ENCODE data around the gene RPS6KA2. TPM values are rescaled to one million over a fixed set of nuclear protein-coding genes. Genes with fewer than 3 reads are reported as not detected.

The RPS6KA2 gene
- total RNA-seq, 2 donors from 2014 or later, result 7.8 to 13.6 TPM

DNA sequence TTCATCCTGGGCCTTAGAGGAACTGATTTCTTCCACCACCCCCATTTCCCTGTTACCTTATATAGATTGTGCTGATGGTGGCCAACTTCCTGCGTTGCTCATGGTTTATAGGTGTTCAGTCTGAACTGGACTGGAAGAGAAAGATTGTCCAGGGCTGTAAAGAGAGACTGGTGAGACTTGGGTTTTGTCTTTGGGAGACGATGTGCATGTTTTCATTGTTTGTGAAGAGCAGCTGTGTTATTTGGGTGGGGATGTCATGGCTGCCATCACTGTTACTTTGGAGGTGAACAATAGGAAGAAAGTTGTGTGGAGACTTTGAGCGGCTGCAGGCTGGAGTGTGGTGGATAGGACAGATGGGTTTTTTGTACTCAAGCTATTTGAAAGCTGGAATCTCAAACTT lies 228.7 kb downstream of the RPS6KA2 start:
- no peak for DNase-seq
- Histone ChIP-seq H3K27ac (no peak overlapping the region), H3K9ac (ENCODE audit: low read depth in 2 of 2, low read length in 2 of 2) (no peak overlapping the region), H3K4me3 (no peak overlapping the region), H3K27me3 (no peaks in the 10 kb centered on the region), H3K4me1 (no peaks in the 10 kb centered on the region), H3K9me3 (no peaks in the 10 kb centered on the region), H3K36me3 (no peaks in the 10 kb centered on the region)
- no peak for TF ChIP-seq CTCF (IDR thresholded peaks at IDR 0.05)
- intact Hi-C loops (cut with DNase I), result loop anchor here (2.0 kb wide), 1 partner anchor 124 kb away; no protein-coding TSS in a partner anchor

GRCh38 chr6:166397849-166398248 lies 229.2 kb downstream of the RPS6KA2 start:
- H3K27ac ChIP-seq, result no peak overlapping the region
- no peaks in the 10 kb centered on the region for H3K27me3 ChIP-seq
- no peak overlapping the region for H3K9ac ChIP-seq (ENCODE audit: low read depth in 2 of 2, low read length in 2 of 2)
- H3K9me3 ChIP-seq, result no peaks in the 10 kb centered on the region
- no peaks in the 10 kb centered on the region for H3K4me1 ChIP-seq
- intact Hi-C loops (cut with DNase I), result loop anchor here (2.0 kb wide), 1 partner anchor 123 kb away; no protein-coding TSS in a partner anchor
- no peak for DNase-seq
- H3K4me3 ChIP-seq, result no peak overlapping the region
- no peak for TF ChIP-seq CTCF (IDR thresholded peaks at IDR 0.05)
- H3K36me3 ChIP-seq, result no peaks in the 10 kb centered on the region

DNA sequence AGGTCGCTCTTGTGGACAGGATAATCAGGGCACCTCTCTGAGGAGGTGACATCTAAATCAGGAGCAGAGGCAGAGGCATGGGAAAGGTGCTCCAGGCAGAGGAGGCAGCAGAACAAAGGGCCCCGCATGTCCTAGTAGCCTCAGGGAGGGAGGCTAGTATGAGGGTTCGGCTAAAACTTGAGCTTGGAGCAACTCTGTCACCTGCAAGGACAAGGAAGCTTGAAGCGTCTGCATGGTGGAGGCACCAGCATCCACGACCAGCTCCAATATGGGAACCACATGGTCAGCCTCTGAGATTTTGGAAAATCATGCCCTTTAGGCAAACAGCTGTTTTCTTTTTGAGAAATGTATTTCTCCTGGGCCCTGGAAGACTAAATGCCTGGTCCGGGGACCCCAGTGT lies 231.3 kb downstream of the RPS6KA2 start:
- TF ChIP-seq CTCF (IDR thresholded peaks at IDR 0.05), result no peak
- Histone ChIP-seq H3K36me3 (no peaks in the 10 kb centered on the region), H3K4me3 (no peak overlapping the region), H3K9ac (ENCODE audit: low read depth in 2 of 2, low read length in 2 of 2) (no peak overlapping the region), H3K4me1 (no peaks in the 10 kb centered on the region), H3K9me3 (no peaks in the 10 kb centered on the region), H3K27ac (no peak overlapping the region), H3K27me3 (no peaks in the 10 kb centered on the region)
- intact Hi-C loops (cut with DNase I), result no loop called here
- no peak for DNase-seq

DNA sequence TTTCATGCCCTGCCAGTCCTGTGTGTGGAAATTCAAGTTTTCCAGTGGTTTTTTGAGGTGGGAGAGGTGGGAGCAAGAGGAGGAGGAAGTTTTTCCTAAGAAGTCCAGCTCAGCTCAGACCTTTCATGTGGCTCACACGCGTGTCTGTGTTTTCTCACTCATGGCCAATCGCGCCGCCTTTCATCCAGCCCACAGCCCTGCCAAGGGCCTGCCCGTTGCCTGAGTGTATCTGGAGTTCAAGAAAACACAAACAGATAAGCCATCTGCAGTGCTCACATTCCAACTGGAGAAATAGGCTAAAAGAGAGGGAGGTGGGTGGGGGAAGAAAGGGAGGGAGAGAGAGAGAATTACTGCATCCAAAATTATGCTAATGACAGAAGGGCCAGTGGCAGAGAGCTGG lies 231.7 kb downstream of the RPS6KA2 start:
- H3K27ac ChIP-seq, result no peak overlapping the region
- DNase-seq, result no peak
- H3K9ac ChIP-seq (ENCODE audit: low read depth in 2 of 2, low read length in 2 of 2), result no peak overlapping the region
- intact Hi-C loops (cut with DNase I), result no loop called here
- no peak overlapping the region for H3K4me3 ChIP-seq
- no peaks in the 10 kb centered on the region for H3K36me3 ChIP-seq
- no peaks in the 10 kb centered on the region for H3K27me3 ChIP-seq
- H3K4me1 ChIP-seq, result no peaks in the 10 kb centered on the region
- H3K9me3 ChIP-seq, result no peaks in the 10 kb centered on the region
- no peak for TF ChIP-seq CTCF (IDR thresholded peaks at IDR 0.05)

DNA sequence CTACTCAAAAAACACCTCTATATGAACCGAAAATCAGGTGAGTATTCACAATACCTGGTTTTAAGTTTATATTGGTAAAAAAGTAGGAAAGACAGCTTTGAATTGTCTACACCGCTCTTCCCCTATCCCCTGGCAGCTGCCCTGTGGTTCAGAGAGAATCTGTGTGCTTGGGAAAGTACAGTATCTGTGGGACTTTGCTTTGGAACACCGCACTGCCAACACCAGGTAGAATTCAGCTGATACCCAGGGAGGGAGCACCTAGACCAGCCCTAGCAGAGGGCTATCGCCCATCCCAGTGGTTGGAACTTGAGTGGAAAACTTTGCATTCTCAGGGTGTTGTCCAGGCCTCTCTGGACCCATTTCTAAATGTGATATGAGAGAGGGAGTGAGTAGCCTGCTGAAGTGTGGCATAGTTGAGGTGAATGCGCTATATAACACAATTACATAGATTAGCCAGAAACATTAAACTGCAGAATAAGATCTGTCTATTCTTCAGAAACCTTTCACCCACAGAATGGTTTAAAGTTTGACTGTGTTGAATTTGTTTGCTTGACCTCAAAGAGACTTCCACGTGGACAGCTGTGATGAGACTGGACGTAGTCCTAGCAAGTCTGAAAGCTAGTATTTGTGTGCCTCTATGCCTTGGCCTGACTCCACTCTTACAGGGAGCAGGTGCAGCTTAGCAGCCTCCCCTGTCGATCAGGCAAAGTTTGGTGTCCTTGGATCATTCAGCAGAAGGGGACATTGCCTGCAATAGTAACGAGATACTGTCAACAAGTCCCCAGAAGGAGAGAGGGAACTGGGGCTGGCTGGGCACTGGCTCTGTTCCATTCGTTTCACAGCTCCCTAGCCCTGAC lies 232.8 kb downstream of the RPS6KA2 start:
- H3K4me1 ChIP-seq, result no peaks in the 10 kb centered on the region
- DNase-seq, result no peak
- H3K27ac ChIP-seq, result no peak overlapping the region
- no peaks in the 10 kb centered on the region for H3K27me3 ChIP-seq
- no peak overlapping the region for H3K9ac ChIP-seq (ENCODE audit: low read depth in 2 of 2, low read length in 2 of 2)
- no peaks in the 10 kb centered on the region for H3K36me3 ChIP-seq
- no peaks in the 10 kb centered on the region for H3K9me3 ChIP-seq
- no peak overlapping the region for H3K4me3 ChIP-seq
- intact Hi-C loops (cut with DNase I), result no loop called here
- no peak for TF ChIP-seq CTCF (IDR thresholded peaks at IDR 0.05)

All from colonic mucosa (tissue), 4 donors.